PC-9 (cell line): ENCODE data around the gene ACVR1. TPM values are rescaled to one million over a fixed set of nuclear protein-coding genes. Genes with fewer than 3 reads are reported as not detected.
A peak's percentile ranks its signal among the peaks of the same experiment; 100 is the strongest.

Experiments
- BruUV-seq: library from RNA; stranded (reverse); fragments of 400-500 nt; replicated peaks from 2 replicates; lab custom pipeline; 2021; lab: Mats Ljungman, UMichigan
- CTCF ChIA-PET: fragments of 300-600 bp; sonication (Branson Sonifier 250); formaldehyde crosslinking; loops from one replicate; lab custom pipeline; 2022; ENCODE audit warnings: antibody characterized with exemption; lab: Charles Lee
- POLR2A ChIA-PET: fragments of 300-600 bp; sonication (Branson Sonifier 250); formaldehyde crosslinking; loops from one replicate; lab custom pipeline; 2022; ENCODE audit warnings: antibody characterized with exemption; ENCODE audit not compliant: unreplicated experiment; lab: Charles Lee
- DNase-seq, 2 experiments: peaks; one replicate each; pipeline versions ENCODE4 v3.0.0 to v3.0.0-alpha.2; 2015 to 2022; ENCODE audit warnings: mixed read lengths in 1 of 2
- H2AFZ ChIP-seq: fragments of 200-600 bp; sonication (generic); 2 replicates; pipeline ENCODE4 v1.8.1; 2017; ENCODE audit warnings: antibody characterized with exemption
- H3F3A ChIP-seq: fragments of 200-600 bp; sonication (generic); 2 replicates; pipeline ENCODE4 v1.8.1; 2017; ENCODE audit warnings: antibody characterized with exemption, mild to moderate bottlenecking, low read depth; ENCODE audit not compliant: insufficient read depth
- H3K27ac ChIP-seq: fragments of 200-600 bp; sonication (generic); 2 replicates; pipeline ENCODE4 v1.6.1; 2016; ENCODE audit warnings: mixed run types
- H3K27me3 ChIP-seq: fragments of 200-600 bp; sonication (generic); 2 replicates; pipeline ENCODE4 v1.6.1; 2016; ENCODE audit warnings: low read depth, mixed run types; ENCODE audit not compliant: insufficient read depth
- H3K36me3 ChIP-seq: fragments of 200-600 bp; sonication (generic); 2 replicates; pipeline ENCODE4 v1.6.1; 2016; ENCODE audit warnings: low read depth, mixed run types
- H3K4me1 ChIP-seq: fragments of 200-600 bp; sonication (generic); replicated peaks from 2 replicates; pipeline ENCODE4 v1.6.1; 2016; ENCODE audit warnings: mixed run types; ENCODE audit not compliant: insufficient read depth
- H3K4me2 ChIP-seq: fragments of 200-600 bp; sonication (generic); 2 replicates; pipeline ENCODE4 v1.6.1; 2017; ENCODE audit warnings: mixed run types
- H3K4me3 ChIP-seq: fragments of 200-600 bp; sonication (generic); 2 replicates; pipeline ENCODE4 v1.6.1; 2016; ENCODE audit warnings: mixed run types
- H3K79me2 ChIP-seq: fragments of 200-600 bp; sonication (generic); 2 replicates; pipeline ENCODE4 v1.6.1; 2017; ENCODE audit warnings: low read depth, mixed run types
- H3K9me2 ChIP-seq: fragments of 200-600 bp; sonication (generic); 2 replicates; pipeline ENCODE4 v1.8.1; 2017; ENCODE audit warnings: mild to moderate bottlenecking; ENCODE audit not compliant: insufficient read depth
- H3K9me3 ChIP-seq: fragments of 200-600 bp; sonication (generic); 2 replicates; pipeline ENCODE4 v1.8.1; 2016; ENCODE audit warnings: low read depth; ENCODE audit not compliant: insufficient read depth
- H4K20me1 ChIP-seq: fragments of 200-600 bp; sonication (generic); 2 replicates; pipeline ENCODE4 v1.8.1; 2017; ENCODE audit not compliant: insufficient read depth
- EZH2 ChIP-seq: fragments of 200-600 bp; sonication (generic); IDR thresholded peaks from 2 replicates; pipeline ENCODE4 v1.8.0; 2017; ENCODE audit warnings: antibody characterized with exemption, low read depth
- intact Hi-C: fragments of 100-400 bp; cut with micrococcal nuclease; formaldehyde crosslinking; loops from one replicate; pipeline ENCODE4 v1.10.0; 2022; ENCODE audit not compliant: unreplicated experiment
- total RNA-seq: library from RNA; stranded (reverse); gene quantifications from 2 replicates; pipeline ENCODE4 v1.2.3, GENCODE V29; 2021
- TF ChIP-seq, protein P1 (sequence below): fragments of 200-600 bp; sonication (generic); conservative IDR thresholded peaks from 2 replicates; pipeline ENCODE4 v1.6.1; 2017; ENCODE audit warnings: mixed run types, antibody characterized with exemption, mild to moderate bottlenecking, moderate library complexity

Gene ACVR1
- total RNA-seq, 1 experiment from 2014 or later: 8.9 TPM

GRCh38 chr2:157838442-157839161, 37.5 kb downstream of the ACVR1 start:
- H3K4me2 ChIP-seq: peak overlapping the region; percentile 36; the same call in 1 of the 2 replicates
- no peaks in the 10 kb centered on the region for H3K36me3 ChIP-seq
- peak overlapping the region; percentile 44 for H3K27ac ChIP-seq
- H3K9me3 ChIP-seq: no peaks in the 10 kb centered on the region
- no peak overlapping the region for H3K4me3 ChIP-seq
- H3K79me2 ChIP-seq: no peaks in the 10 kb centered on the region
- H2AFZ ChIP-seq: no peak overlapping the region
- ChIA-PET CTCF (interaction anchor here (0.5 kb wide), 1 partner anchor 537 kb away, joined by 4 read pairs; no protein-coding TSS in a partner anchor), POLR2A (no interaction called here)
- TF ChIP-seq EZH2: no peak
- TF ChIP-seq, protein P1, sequence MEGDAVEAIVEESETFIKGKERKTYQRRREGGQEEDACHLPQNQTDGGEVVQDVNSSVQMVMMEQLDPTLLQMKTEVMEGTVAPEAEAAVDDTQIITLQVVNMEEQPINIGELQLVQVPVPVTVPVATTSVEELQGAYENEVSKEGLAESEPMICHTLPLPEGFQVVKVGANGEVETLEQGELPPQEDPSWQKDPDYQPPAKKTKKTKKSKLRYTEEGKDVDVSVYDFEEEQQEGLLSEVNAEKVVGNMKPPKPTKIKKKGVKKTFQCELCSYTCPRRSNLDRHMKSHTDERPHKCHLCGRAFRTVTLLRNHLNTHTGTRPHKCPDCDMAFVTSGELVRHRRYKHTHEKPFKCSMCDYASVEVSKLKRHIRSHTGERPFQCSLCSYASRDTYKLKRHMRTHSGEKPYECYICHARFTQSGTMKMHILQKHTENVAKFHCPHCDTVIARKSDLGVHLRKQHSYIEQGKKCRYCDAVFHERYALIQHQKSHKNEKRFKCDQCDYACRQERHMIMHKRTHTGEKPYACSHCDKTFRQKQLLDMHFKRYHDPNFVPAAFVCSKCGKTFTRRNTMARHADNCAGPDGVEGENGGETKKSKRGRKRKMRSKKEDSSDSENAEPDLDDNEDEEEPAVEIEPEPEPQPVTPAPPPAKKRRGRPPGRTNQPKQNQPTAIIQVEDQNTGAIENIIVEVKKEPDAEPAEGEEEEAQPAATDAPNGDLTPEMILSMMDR: no peak
- intact Hi-C loops: loop anchor here (2.0 kb wide), 1 partner anchor 24 kb away; no protein-coding TSS in a partner anchor
- no peak for DNase-seq
- BruUV-seq: no TSS peak
- H3K9me2 ChIP-seq: no peaks in the 10 kb centered on the region
- no peaks in the 10 kb centered on the region for H3F3A ChIP-seq
- no peaks in the 10 kb centered on the region for H4K20me1 ChIP-seq
- peaks cover 19% of the 10 kb centered on the region for H3K4me1 ChIP-seq
- H3K27me3 ChIP-seq: no peaks in the 10 kb centered on the region

DNA sequence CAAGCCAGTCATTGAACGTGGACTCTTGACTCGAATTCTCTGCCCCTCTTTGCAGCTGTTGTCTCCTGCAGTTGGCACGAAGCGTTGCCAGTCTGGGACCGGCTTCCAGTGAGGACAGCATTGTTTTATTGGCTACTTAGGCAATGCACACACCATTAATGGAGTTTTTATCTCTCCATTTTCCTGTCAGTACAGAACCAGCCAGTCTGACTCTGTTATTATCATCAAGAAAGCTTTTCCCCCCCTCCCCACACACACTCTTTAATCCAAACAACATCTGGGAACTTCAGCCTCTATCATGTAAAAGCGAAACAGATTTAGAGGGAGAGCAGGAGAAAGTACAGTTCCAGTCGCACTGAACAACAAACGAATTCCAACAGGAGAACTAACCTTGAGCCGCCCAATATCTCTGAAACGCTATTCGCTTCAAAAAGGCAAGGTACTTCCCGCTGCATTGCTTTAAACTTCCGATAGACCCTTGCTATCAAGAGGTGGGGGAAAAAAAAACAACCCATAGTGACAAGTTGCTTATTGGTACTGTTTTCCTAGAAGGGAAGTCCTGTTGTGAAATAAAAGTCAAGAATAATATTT, 38.2 kb downstream of the ACVR1 start:
- intact Hi-C loops: loop anchor here (2.0 kb wide), 1 partner anchor 23 kb away; no protein-coding TSS in a partner anchor
- no peaks in the 10 kb centered on the region for H3F3A ChIP-seq
- H3K36me3 ChIP-seq: no peaks in the 10 kb centered on the region
- no peaks in the 10 kb centered on the region for H4K20me1 ChIP-seq
- H3K27ac ChIP-seq: peak overlapping the region; percentile 44
- no peak overlapping the region for H3K4me3 ChIP-seq
- no peak for TF ChIP-seq EZH2
- TF ChIP-seq, protein P1: no peak
- H3K27me3 ChIP-seq: no peaks in the 10 kb centered on the region
- no peaks in the 10 kb centered on the region for H3K9me3 ChIP-seq
- no peaks in the 10 kb centered on the region for H3K9me2 ChIP-seq
- peaks cover 19% of the 10 kb centered on the region for H3K4me1 ChIP-seq
- no peak overlapping the region for H2AFZ ChIP-seq
- no peak for DNase-seq
- no TSS peak for BruUV-seq
- ChIA-PET CTCF (interaction anchor here (0.5 kb wide), 1 partner anchor 536 kb away, joined by 4 read pairs; no protein-coding TSS in a partner anchor), POLR2A (no interaction called here)
- H3K79me2 ChIP-seq: no peaks in the 10 kb centered on the region
- H3K4me2 ChIP-seq: peak overlapping the region; percentile 36; the same call in 1 of the 2 replicates

DNA sequence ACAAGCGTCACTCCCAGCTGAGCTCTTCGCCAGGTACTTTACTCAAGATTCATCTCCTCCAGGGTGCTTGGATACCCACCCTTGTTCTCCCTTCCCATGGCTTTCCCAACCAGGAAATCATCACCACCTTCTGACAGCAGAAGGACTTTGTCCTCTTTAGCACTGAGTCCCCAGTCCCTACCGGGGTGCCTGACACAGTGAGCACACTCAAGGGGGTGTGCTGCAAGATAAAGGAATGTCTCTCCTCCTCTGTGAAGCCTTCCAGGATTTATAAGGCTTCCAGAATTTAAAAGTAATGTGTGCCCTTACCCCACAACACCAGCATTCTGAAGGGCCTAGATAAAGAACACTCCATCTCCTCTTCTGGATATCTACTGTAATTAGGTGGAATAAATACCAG, 39.6 kb downstream of the ACVR1 start:
- no TSS peak for BruUV-seq
- intact Hi-C loops: no loop called here
- Histone ChIP-seq H3K79me2 (no peaks in the 10 kb centered on the region), H3K4me2 (no peak overlapping the region), H2AFZ (no peak overlapping the region), H3F3A (no peaks in the 10 kb centered on the region), H3K9me2 (no peaks in the 10 kb centered on the region), H4K20me1 (no peaks in the 10 kb centered on the region), H3K36me3 (no peaks in the 10 kb centered on the region), H3K4me3 (no peak overlapping the region), H3K27ac (no peak overlapping the region), H3K27me3 (no peaks in the 10 kb centered on the region), H3K4me1 (peaks cover 22% of the 10 kb centered on the region), H3K9me3 (no peaks in the 10 kb centered on the region)
- no peak for DNase-seq
- POLR2A ChIA-PET: no interaction called here
- TF ChIP-seq, protein P1: no peak
- TF ChIP-seq EZH2: no peak
- CTCF ChIA-PET: no interaction called here
